ENCODE measurements around the gene IMPA2.

The IMPA2 gene

GRCh38 chr18:12011957-12012549 lies 30.7 kb downstream of the IMPA2 start:
- no peaks in the 10 kb centered on the region for H3K9me3 ChIP-seq (ENCODE audit: control insufficient read depth, low read depth, low read length)
- no peaks in the 10 kb centered on the region for H3K27me3 ChIP-seq (ENCODE audit: control insufficient read depth, insufficient read depth, low read length)
- H3K9ac ChIP-seq (ENCODE audit: low read length) = no peak overlapping the region
- H3K27ac ChIP-seq (ENCODE audit: low read length) = no peak overlapping the region
- H3K36me3 ChIP-seq (ENCODE audit: control insufficient read depth, low read depth, low read length) = peaks cover 56% of the 10 kb centered on the region
- no peak overlapping the region for H3K4me3 ChIP-seq (ENCODE audit: low read length)
- no peaks in the 10 kb centered on the region for H3K4me1 ChIP-seq (ENCODE audit: control insufficient read depth, low read depth, low read length)

GRCh38 chr18:12012697-12013096 lies 31.4 kb downstream of the IMPA2 start:
- H3K27ac ChIP-seq (ENCODE audit: low read length) = no peak overlapping the region
- no peak overlapping the region for H3K9ac ChIP-seq (ENCODE audit: low read length)
- no peaks in the 10 kb centered on the region for H3K9me3 ChIP-seq (ENCODE audit: control insufficient read depth, low read depth, low read length)
- H3K27me3 ChIP-seq (ENCODE audit: control insufficient read depth, insufficient read depth, low read length) = no peaks in the 10 kb centered on the region
- H3K4me1 ChIP-seq (ENCODE audit: control insufficient read depth, low read depth, low read length) = no peaks in the 10 kb centered on the region
- H3K36me3 ChIP-seq (ENCODE audit: control insufficient read depth, low read depth, low read length) = peaks cover 58% of the 10 kb centered on the region
- H3K4me3 ChIP-seq (ENCODE audit: low read length) = no peak overlapping the region

GRCh38 chr18:12013186-12013916 lies 32.0 kb downstream of the IMPA2 start:
- H3K4me3 ChIP-seq (ENCODE audit: low read length) = no peak overlapping the region
- H3K4me1 ChIP-seq (ENCODE audit: control insufficient read depth, low read depth, low read length) = no peaks in the 10 kb centered on the region
- H3K27ac ChIP-seq (ENCODE audit: low read length) = no peak overlapping the region
- peaks cover 57% of the 10 kb centered on the region for H3K36me3 ChIP-seq (ENCODE audit: control insufficient read depth, low read depth, low read length)
- H3K9ac ChIP-seq (ENCODE audit: low read length) = no peak overlapping the region
- H3K9me3 ChIP-seq (ENCODE audit: control insufficient read depth, low read depth, low read length) = no peaks in the 10 kb centered on the region
- no peaks in the 10 kb centered on the region for H3K27me3 ChIP-seq (ENCODE audit: control insufficient read depth, insufficient read depth, low read length)

- H3K36me3 ChIP-seq (ENCODE audit: control insufficient read depth, low read depth, low read length) = peaks cover 50% of the 10 kb centered on the region
- H3K27me3 ChIP-seq (ENCODE audit: control insufficient read depth, insufficient read depth, low read length) = no peaks in the 10 kb centered on the region
- H3K4me1 ChIP-seq (ENCODE audit: control insufficient read depth, low read depth, low read length) = no peaks in the 10 kb centered on the region
- H3K9ac ChIP-seq (ENCODE audit: low read length) = no peak overlapping the region
- no peak overlapping the region for H3K4me3 ChIP-seq (ENCODE audit: low read length)
- no peak overlapping the region for H3K27ac ChIP-seq (ENCODE audit: low read length)
- no peaks in the 10 kb centered on the region for H3K9me3 ChIP-seq (ENCODE audit: control insufficient read depth, low read depth, low read length)
Measured at GRCh38 chr18:12014086-12014485, 32.8 kb downstream of the IMPA2 start.

GRCh38 chr18:12014521-12015415 lies 33.5 kb downstream of the IMPA2 start:
- no peaks in the 10 kb centered on the region for H3K4me1 ChIP-seq (ENCODE audit: control insufficient read depth, low read depth, low read length)
- H3K27me3 ChIP-seq (ENCODE audit: control insufficient read depth, insufficient read depth, low read length) = no peaks in the 10 kb centered on the region
- H3K9me3 ChIP-seq (ENCODE audit: control insufficient read depth, low read depth, low read length) = no peaks in the 10 kb centered on the region
- peaks cover 43% of the 10 kb centered on the region for H3K36me3 ChIP-seq (ENCODE audit: control insufficient read depth, low read depth, low read length)
- H3K4me3 ChIP-seq (ENCODE audit: low read length) = no peak overlapping the region
- H3K27ac ChIP-seq (ENCODE audit: low read length) = no peak overlapping the region
- no peak overlapping the region for H3K9ac ChIP-seq (ENCODE audit: low read length)

GRCh38 chr18:12015416-12016062 lies 34.2 kb downstream of the IMPA2 start:
- no peaks in the 10 kb centered on the region for H3K27me3 ChIP-seq (ENCODE audit: control insufficient read depth, insufficient read depth, low read length)
- peaks cover 37% of the 10 kb centered on the region for H3K36me3 ChIP-seq (ENCODE audit: control insufficient read depth, low read depth, low read length)
- H3K4me1 ChIP-seq (ENCODE audit: control insufficient read depth, low read depth, low read length) = no peaks in the 10 kb centered on the region
- no peak overlapping the region for H3K4me3 ChIP-seq (ENCODE audit: low read length)
- H3K9ac ChIP-seq (ENCODE audit: low read length) = no peak overlapping the region
- H3K27ac ChIP-seq (ENCODE audit: low read length) = no peak overlapping the region
- no peaks in the 10 kb centered on the region for H3K9me3 ChIP-seq (ENCODE audit: control insufficient read depth, low read depth, low read length)

GRCh38 chr18:12017081-12017480 lies 35.8 kb downstream of the IMPA2 start:
- no peak overlapping the region for H3K27ac ChIP-seq (ENCODE audit: low read length)
- no peak overlapping the region for H3K9ac ChIP-seq (ENCODE audit: low read length)
- no peaks in the 10 kb centered on the region for H3K27me3 ChIP-seq (ENCODE audit: control insufficient read depth, insufficient read depth, low read length)
- no peaks in the 10 kb centered on the region for H3K9me3 ChIP-seq (ENCODE audit: control insufficient read depth, low read depth, low read length)
- H3K4me1 ChIP-seq (ENCODE audit: control insufficient read depth, low read depth, low read length) = no peaks in the 10 kb centered on the region
- no peak overlapping the region for H3K4me3 ChIP-seq (ENCODE audit: low read length)
- H3K36me3 ChIP-seq (ENCODE audit: control insufficient read depth, low read depth, low read length) = peaks cover 35% of the 10 kb centered on the region

- Histone ChIP-seq H3K4me1 (ENCODE audit: control insufficient read depth, low read depth, low read length) (no peaks in the 10 kb centered on the region), H3K27me3 (ENCODE audit: control insufficient read depth, insufficient read depth, low read length) (no peaks in the 10 kb centered on the region), H3K36me3 (ENCODE audit: control insufficient read depth, low read depth, low read length) (peaks cover 24% of the 10 kb centered on the region), H3K27ac (ENCODE audit: low read length) (no peak overlapping the region), H3K4me3 (ENCODE audit: low read length) (no peak overlapping the region), H3K9ac (ENCODE audit: low read length) (no peak overlapping the region), H3K9me3 (ENCODE audit: control insufficient read depth, low read depth, low read length) (no peaks in the 10 kb centered on the region)
Measured at GRCh38 chr18:12018861-12019260, 37.6 kb downstream of the IMPA2 start.

GRCh38 chr18:12021077-12021476 lies 39.8 kb downstream of the IMPA2 start:
- Histone ChIP-seq H3K27ac (ENCODE audit: low read length) (no peak overlapping the region), H3K27me3 (ENCODE audit: control insufficient read depth, insufficient read depth, low read length) (no peaks in the 10 kb centered on the region), H3K36me3 (ENCODE audit: control insufficient read depth, low read depth, low read length) (peaks cover 13% of the 10 kb centered on the region), H3K4me3 (ENCODE audit: low read length) (no peak overlapping the region), H3K4me1 (ENCODE audit: control insufficient read depth, low read depth, low read length) (no peaks in the 10 kb centered on the region), H3K9ac (ENCODE audit: low read length) (no peak overlapping the region), H3K9me3 (ENCODE audit: control insufficient read depth, low read depth, low read length) (no peaks in the 10 kb centered on the region)

- Histone ChIP-seq H3K9ac (ENCODE audit: low read length) (no peak overlapping the region), H3K4me1 (ENCODE audit: control insufficient read depth, low read depth, low read length) (no peaks in the 10 kb centered on the region), H3K9me3 (ENCODE audit: control insufficient read depth, low read depth, low read length) (no peaks in the 10 kb centered on the region), H3K4me3 (ENCODE audit: low read length) (no peak overlapping the region), H3K27ac (ENCODE audit: low read length) (no peak overlapping the region), H3K27me3 (ENCODE audit: control insufficient read depth, insufficient read depth, low read length) (no peaks in the 10 kb centered on the region), H3K36me3 (ENCODE audit: control insufficient read depth, low read depth, low read length) (peaks cover 13% of the 10 kb centered on the region)
Measured at GRCh38 chr18:12021596-12021995, 40.3 kb downstream of the IMPA2 start.

- Histone ChIP-seq H3K9ac (ENCODE audit: low read length) (no peak overlapping the region), H3K36me3 (ENCODE audit: control insufficient read depth, low read depth, low read length) (peaks cover 6% of the 10 kb centered on the region), H3K27ac (ENCODE audit: low read length) (no peak overlapping the region), H3K4me3 (ENCODE audit: low read length) (no peak overlapping the region), H3K27me3 (ENCODE audit: control insufficient read depth, insufficient read depth, low read length) (no peaks in the 10 kb centered on the region), H3K4me1 (ENCODE audit: control insufficient read depth, low read depth, low read length) (no peaks in the 10 kb centered on the region), H3K9me3 (ENCODE audit: control insufficient read depth, low read depth, low read length) (no peaks in the 10 kb centered on the region)
Measured at GRCh38 chr18:12023375-12023774, 42.1 kb downstream of the IMPA2 start.
